Measurements from ENCODE around the gene FAM76B.
"Not testable (repeated sequence)": the region's sequence is repeated elsewhere in the genome, so short reads cannot be mapped to it uniquely, and the experiment has no call there.

Gene FAM76B

DNA sequence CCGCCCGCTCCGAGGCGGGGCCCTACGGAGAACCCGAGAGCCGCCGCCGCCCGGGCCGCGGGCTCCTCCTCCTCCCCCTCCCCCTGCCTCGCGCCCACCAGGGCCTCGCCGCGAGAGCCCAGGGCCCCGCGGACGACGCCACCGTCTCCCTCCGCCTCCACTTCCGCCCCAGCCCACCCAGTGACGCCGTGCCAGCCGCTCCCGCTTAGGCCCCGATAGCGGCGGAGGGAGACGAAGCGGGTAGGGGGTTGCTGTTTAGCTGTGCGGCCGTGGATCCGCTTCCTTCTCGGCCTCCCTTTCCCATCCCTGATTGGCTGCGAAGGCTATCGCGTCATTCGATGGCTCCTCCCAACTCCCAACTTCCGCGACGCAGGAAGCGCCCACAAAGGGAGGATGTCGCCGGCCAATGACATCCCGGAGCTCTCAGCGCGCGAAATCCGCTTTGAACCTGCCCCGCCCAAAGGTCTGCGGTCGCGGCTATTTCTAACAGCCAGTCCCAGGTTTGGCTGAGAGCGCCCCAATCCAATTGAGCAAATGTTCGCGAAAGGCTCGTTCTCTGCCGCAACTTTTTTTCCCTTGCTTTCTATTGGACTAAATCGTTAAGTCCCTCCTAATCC is at the start of gene FAM76B:
Gene FAM76B (minus strand): TSS at position 277 of the 617 bp plus-strand sequence. CDS start 304 bp downstream, outside the sequence.
- DNase-seq: peak; percentile 93

DNA sequence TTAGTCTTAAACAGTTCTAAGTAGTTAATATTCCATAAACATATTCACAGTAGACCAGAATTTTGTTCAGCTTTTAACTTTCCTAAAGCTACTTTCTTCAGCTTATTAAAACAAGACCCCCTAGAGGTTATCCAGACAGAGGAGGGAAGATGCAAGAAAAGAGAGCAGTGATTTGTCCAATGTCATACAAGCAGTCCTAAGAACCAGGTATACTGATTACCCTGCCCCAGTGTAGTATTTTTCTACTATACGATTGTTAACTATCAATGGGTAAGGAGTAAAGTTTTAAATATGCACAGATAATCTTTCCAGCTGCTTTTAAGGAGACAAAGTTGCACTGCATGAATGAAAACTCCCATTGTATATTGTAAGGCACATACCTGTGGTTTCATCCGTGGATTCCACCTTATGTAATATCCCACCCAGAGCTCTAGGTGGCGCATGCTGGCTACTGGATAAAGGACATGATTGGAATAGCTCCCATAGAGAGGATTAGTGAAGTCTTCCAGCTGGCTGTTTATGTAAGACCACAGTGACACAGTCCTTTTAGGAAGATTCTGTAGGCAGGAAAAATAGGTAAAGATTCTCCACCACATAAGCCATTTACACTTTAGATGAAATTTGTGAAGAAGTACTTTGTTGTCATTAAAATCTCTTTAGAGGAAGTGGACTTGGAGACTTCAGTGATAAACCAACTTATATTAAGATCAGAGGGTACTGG is 46.3 kb upstream of the FAM76B start:
- peak; percentile 46 for DNase-seq

DNA sequence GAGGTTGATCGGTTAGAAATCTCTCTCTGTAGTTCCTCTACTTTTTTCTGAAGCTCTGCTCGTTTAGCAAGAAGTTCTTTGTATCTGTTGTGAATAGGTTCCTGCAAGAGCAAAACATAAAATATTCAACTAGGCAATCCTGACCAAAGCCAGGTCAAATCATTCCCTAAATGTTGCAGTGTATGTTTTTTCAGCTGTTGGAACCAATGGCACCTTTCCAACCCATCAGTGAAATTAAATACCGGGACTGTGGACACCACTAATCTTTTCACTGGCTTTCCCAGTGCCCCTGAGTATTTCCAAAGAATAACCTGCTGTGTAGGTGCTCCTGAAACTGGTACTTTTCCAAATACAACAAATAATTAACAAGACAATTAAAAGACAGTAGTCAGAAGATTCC is 45.8 kb upstream of the FAM76B start:
- no peak for DNase-seq

DNA sequence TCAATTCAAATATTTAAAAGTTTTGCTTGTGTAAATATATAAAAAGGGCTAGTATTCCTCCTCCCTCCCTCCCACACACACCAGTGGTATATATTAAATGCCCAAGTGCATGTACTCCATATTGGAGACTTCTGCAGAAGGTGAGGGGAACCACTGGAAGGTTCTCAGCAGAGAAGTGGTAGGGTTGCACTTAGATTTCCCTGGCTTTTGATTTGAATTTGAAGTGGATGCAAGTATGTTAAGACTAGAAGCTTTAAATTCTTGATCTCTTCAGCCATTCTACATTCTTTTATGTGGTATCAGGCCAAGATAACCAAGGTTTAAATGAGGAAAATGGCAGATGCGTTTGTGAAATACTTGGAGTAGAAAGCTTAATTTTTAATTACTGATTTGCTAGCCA is 43.8 kb upstream of the FAM76B start:
- DNase-seq: no peak

DNA sequence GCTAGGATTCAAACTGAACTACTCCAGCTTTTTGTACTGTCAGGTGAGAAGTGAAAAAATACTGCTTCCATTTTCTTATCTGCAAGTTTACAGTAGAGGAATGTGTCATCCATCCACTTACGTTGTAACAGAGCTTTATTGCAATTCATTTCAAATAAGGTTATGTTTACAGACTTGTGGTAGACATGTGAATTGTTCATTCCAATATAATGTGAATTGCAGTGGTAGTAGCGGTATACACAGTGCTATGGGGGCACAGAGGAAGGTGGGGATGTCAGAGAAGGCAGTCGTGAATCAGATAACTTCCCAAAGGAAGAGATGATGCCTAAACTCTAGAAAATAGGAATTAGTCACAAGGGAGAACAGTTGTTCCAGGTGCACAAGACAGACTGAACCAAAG is 43.2 kb upstream of the FAM76B start:
- no peak for DNase-seq

DNA sequence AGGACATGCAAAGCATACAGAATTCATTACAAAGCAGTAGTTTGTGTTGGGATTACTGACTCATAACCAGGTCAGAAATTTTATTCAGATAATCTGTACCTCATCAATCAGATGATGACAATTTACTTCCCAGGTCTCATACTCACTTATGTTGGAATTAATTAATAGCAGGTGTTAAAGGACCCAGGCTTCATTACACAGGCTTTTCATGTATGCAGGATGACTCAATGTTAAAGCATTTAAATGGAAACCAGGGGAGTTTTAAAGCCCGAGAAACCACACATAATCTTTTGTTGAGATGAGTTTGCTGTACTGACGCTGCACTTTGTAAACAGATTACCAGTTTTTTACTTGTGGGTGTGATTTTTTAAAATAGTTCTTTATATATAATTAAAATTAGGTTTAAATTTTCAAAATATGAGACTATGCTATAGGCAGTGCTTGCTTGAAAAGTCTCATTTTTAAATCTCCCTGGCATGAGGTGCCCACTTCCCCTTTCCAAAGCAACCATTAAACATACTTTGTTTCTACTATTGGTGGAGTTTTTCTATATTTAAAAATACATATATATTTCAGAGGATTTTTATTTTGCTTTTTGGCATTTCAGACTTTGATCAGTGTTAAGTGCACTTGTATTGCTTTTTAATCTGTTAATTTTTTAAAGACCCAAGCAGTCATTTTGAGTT is 41.8 kb upstream of the FAM76B start:
- no peak for DNase-seq

DNA sequence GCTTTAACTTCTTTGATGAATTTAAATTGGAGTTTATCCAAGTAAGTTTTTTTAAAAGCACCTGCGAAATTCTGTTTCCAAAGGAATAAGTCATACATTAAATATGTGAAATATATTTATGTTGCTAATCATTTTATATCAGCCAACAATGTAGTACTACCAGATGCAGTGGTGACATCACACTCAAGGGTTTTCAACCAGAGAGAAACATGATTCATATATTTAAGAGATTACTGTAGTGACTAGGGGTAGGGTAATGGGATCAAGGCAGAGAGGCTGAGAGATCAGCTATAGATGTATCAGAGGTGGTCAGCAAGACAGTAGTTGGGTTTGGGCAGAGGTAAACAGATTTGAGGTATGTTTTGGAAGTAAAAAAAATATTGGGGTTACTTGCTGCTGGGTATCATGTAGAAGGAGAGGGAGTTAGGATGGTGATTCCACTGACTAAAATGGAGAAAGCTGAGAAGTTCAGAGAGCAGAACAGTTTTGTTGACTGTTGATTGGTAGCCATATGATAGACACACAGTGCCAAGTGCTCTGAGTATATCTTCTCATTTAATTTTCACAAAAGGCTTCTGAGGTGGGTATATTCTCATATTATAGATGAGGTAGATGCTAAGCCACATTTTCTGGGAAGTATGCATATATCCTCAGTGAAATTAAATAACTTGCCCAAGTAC is 40.1 kb upstream of the FAM76B start:
- DNase-seq: no peak

DNA sequence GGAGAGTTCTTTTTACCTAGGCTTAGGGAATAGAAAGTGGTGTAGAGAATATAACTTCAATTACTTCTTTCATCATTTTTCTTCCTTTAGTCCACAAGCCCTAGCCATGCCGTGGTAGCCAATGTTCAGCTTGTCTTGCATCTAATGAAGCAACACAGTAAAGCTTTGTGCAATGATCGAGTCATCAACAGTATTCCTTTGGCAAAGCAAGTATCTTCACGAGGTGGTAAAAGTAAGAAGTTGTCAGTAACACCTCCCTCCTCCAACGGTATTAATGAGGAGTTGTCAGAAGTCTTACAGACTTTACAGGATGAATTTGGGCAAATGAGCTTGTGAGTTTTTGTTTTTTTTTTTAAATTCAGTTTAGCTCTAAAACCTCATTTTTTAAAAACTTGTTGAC is 38.1 kb upstream of the FAM76B start:
- DNase-seq: no peak

DNA sequence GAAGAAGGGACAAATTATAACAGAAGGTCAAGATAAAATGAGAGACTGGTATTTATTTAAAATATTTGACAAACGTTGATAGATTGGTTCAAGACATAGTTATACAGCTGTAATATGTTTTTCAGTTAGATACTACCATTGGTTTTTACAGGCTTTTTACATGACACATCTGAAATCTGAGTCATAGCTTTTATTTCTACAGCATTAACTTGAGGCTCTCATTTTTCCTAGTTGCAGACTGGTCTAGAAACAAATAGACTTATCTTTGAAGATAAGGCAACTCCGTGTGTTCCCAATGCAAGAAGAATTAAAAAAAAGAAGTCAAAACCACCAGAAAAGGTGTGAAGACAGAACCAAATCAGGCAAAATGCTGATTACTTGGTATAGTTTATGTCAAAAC is 32.1 kb upstream of the FAM76B start:
- DNase-seq: no peak

DNA sequence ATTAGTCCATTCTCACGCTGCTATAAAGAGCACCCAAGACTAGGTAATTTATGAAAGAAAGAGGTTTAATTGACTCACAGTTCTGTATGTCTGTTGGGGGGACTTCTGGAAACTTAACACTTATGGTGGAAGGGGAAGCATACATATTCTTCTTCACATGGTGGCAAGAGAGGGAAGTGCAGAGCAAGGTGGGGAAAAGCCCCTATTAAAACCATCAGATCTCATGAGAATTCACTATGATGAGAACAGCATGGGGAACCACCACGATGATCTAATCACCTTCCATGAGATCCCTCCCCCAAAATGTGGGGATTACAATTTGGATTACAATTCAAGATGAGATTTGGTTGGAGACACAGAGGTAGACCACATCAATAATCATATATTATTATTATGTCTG is 26.5 kb upstream of the FAM76B start:
- DNase-seq: no peak

DNA sequence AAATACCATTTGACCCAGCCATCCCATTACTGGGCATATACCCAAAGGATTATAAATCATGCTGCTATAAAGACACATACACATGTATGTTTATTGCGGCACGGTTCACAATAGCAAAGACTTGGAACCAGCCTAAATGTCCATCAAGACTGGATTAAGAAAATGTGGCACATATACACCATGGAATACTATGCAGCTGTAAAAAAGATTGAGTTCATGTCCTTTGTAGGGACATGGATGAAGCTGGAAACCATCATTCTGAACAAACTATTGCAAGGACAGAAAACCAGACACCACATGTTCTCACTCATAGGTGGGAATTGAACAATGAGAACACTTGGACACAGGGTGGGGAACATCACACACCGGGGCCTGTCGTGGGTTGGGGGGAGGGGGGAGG is 21.5 kb upstream of the FAM76B start:
- DNase-seq: not testable (repeated sequence)

DNA sequence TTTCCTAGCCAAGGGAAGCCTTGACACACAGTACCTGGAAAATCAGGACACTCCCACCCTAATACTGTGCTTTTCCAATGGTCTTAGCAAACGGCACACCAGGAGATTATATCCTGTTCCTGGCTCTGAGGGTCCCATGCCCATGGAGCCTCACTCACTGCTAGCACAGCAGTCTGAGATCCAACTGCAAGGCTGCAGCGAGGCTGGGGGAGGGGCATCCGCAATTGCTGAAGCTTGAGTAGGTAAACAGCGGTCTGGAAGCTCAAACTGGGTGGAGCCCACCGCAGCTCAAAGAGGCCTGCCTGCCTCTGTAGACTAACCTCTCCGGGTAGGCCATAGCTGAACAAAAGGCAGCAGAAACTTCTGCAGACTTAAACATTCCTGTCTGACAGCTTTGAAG is 16.9 kb upstream of the FAM76B start:
- not testable (repeated sequence) for DNase-seq

DNA sequence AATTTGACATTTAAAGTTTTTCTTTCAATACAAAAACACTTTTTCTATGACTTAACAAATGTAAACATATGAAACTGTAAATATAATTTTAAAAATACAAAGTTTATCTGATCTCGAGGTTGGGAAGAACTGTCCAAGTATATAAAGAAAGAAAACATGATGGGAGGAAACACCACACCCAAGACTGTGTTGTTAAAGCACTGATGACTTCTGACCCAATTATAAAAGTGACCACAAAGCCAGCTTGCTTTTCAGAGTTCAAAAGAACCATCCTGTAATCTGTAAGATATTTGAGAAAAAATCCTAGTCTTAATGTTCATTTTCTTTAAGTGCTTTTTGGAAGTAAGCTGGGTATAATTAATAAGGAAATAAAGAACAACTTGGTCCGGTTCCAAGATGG is 16.3 kb upstream of the FAM76B start:
- no peak for DNase-seq

DNA sequence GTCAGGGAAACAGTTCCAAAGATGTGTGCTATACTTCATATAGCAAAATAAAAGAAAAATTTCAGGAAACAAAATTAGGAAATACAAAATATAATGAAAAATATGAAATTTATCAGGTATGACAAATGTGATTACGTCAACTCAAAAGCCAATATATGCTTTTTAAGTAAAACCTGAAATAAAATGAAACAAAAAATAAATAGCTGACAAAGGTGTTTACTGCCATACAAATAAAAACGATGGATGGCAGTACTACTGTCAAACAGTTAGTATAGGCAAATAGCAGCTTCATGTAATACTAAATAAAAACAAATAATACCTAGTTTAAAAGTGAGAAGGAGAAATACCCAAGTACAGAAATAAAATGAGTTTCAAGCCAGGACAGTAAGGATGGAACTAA is 14.4 kb upstream of the FAM76B start:
- no peak for DNase-seq

DNA sequence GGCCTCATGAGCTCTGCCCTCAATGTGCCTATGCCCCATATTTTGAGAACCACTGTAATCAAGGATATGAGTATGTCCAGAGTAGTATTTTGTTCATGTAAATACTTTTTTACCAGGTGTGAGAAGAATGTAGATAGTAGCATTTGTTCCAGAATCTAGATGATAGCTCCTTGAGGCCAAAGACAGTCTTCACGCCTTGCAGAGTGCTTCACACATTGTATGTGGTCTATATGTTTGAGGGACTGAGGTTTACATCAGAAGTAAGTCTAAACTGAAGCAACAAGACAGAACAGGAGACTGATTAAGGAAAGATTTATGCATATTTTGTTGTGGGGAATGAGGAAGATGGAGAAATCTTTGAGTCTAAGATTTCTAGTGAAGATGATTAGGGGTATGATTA is 13.2 kb upstream of the FAM76B start:
- DNase-seq: no peak

DNA sequence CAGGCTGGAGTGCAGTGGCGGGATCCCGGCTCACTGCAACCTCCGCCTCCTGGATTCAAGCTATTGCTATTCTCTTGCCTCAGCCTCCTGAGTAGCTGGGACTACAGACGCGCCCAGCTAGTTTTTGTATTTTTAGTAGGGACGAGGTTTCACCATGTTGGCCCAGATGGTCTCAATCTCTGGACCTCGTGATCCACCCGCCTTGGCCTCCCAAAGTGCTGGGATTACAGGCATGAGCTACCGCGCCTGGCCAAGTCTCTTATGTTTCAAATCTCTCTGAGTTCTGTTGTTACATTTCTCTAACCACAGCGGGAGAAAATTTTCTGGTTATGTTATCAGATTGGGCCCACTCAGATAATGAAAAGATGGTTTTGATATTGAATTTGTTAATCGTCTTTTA is 10.9 kb upstream of the FAM76B start:
- DNase-seq: no peak

DNA sequence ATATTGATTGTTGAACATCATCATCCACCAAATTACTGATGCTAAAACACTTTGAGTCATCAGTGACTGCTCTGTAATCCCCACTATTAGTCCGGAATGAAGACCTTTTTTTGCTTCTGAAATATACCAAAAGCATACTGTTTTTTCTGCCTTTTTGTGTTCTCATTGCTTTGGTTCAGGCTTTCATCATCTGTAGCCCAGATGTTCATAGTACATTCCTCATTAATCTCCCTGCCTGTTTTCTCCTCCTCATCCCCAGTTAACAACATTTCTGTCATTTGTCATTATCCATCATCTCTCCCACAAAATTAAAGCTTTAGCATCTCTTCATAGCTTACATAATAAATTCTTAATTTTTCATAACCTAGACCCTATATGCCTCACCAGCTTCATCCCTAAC is 10.0 kb upstream of the FAM76B start:
- no peak for DNase-seq

DNA sequence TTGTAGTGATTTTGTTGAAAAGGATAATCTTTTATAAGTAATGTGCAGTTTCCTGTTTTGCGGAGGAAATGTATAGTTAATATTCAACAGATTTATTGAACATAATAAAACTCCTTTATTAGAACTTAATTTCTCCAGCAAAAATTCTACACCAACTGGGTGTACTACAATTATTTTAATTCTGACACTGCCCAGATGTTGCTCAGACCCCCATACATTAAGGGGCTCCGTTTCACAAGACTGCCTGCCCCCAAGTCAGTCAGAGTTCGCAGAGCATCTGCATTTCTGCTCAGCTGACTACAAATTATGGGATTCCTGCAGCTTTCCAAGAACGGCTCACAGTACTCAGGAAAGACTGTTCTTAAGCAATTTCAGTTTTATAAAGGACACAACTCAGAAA is 6.9 kb upstream of the FAM76B start:
- DNase-seq: no peak

DNA sequence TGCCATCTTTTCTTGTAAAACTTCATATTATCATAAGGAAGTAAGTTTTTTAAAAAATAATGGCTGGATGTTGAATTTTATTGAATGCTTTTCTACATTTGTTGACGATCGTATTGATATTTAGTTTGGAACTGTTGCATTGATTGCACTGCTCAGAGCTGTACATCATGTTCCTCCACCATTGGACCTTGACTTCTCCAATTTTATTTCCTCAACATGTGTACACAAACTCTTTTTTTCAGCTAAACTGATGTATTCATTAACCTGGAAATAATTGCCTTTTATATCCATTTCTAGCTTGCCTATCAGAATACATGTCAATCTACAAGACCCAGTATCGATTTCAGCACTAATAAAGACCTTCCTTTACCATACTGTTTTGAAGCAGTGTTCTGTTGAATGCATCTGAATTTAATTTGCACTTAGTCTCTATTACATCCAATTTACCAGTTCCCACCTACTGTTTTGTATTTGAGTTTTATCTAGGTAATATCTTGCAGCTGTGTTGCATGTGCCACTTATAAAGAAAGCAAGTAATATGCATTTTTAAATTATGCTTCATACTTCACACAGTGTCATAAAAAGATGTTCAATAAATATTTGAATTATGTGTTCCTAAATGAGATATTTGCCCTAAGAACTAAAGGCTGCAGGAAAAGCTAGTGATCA is 6.2 kb upstream of the FAM76B start:
- no peak for DNase-seq

DNA sequence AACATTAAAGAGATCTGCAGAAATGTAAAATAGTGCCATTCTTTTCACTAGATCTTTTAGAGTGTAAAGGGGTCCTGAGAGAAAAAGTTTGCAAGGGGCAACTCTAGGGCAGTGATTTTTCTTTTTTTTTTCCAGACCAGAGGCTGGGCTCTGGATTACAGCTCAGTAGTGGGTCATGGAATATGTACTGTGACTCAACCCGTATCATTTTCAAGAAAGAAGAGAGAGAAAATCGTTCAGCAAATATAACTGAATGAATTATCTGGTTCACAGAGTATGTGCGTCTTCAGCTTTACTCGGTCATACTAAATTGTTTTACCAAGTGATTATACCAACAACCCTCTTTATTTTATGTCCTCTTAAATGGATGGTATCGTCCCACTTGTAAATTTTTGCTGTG is 4.5 kb upstream of the FAM76B start:
- DNase-seq: no peak

DNA sequence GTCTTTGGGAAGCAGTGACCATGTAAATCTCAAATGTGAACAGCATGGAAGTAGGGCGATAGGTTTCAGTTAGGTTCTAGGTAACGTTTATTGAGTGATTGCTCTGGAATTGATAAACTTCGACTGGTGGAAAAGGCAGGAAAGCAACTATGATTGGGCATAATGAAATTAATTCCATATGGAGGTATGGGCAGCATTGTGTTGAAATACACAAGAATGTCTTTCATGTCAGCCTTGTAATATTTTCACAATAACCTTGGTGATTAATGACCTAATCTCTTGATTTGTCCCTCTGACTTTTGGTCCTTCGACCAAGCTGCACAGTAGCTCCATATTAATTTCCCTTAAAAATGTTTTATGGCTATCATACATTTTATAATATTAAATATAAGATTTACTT is 3.5 kb upstream of the FAM76B start:
- DNase-seq: no peak

DNA sequence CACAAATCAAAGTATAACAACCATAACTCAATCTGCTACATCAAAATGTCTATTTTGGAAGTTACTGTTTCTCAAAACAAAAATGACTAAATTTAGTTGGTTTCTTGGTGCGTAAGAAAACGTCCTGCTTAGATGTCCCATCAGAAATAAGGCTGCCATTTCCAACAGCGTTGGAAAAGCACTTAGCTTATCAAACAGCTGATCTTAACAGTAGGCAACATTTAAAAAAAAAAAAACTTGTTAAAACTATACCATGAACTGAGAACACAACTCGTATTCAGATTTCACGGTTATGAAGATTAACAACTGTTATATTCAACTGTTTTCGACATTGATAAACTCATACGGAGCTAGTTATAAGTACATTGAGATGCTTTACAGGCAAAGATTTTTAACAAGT is 3.1 kb upstream of the FAM76B start:
- no peak for DNase-seq

DNA sequence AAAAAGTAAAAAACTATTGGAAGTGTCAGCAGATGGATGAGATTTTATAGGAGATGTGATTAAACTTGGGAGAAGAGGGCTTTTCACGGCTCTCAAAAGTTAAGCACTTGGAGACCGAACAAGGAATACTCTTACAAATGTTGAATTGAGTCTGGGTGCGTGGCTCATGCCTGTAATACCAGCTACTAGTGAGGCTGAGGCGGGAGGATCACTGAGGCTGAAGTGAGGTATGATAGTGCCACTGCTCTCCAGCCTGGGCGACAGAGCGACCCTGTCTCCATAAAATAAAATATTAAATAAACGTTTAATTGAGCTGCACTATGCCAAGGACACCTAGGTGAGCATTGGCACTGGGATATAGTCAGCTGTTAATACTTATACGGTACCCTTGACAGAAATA is 2.6 kb upstream of the FAM76B start:
- no peak for DNase-seq
